Amniotic stem cell (primary cell): Measurements from ENCODE around the gene ALG1.

Experiments
- DNase-seq: peaks from one replicate; lab custom pipeline; 2025; lab: John Stamatoyannopoulos, UW

Gene ALG1

GRCh38 chr16:5045499-5046115, 26.0 kb upstream of the ALG1 start:
- no peak for DNase-seq

GRCh38 chr16:5046914-5047313, 24.7 kb upstream of the ALG1 start:
- DNase-seq = no peak

GRCh38 chr16:5054876-5055865, 16.5 kb upstream of the ALG1 start:
- no peak for DNase-seq

- DNase-seq = no peak
Measured at GRCh38 chr16:5056352-5056751, 15.3 kb upstream of the ALG1 start.

- DNase-seq = no peak
Measured at GRCh38 chr16:5058476-5058875, 13.2 kb upstream of the ALG1 start.

- DNase-seq = no peak
Measured at GRCh38 chr16:5059386-5060072, 12.1 kb upstream of the ALG1 start.

- DNase-seq = no peak
Measured at GRCh38 chr16:5060073-5060641, 11.5 kb upstream of the ALG1 start.

GRCh38 chr16:5062051-5062450, 9.6 kb upstream of the ALG1 start:
- no peak for DNase-seq

GRCh38 chr16:5062790-5063765, 8.6 kb upstream of the ALG1 start:
- no peak for DNase-seq

GRCh38 chr16:5064915-5065314, 6.7 kb upstream of the ALG1 start:
- DNase-seq = no peak

- DNase-seq = no peak
Measured at GRCh38 chr16:5065326-5065725, 6.3 kb upstream of the ALG1 start.

- no peak for DNase-seq
Measured at GRCh38 chr16:5065813-5066212, 5.8 kb upstream of the ALG1 start, which contains the start of gene C16orf89. Gene C16orf89 (minus strand): TSS chr16:5065956. CDS start chr16:5065908, 48 bp downstream.

GRCh38 chr16:5066511-5066910, 5.1 kb upstream of the ALG1 start:
- no peak for DNase-seq

GRCh38 chr16:5069048-5069447, 2.6 kb upstream of the ALG1 start:
- DNase-seq = no peak

GRCh38 chr16:5069854-5070253, 1.8 kb upstream of the ALG1 start:
- DNase-seq = no peak

GRCh38 chr16:5070431-5071186, 1.0 kb upstream of the ALG1 start:
- no peak for DNase-seq

GRCh38 chr16:5071341-5071680, 332 bp upstream of the ALG1 start:
- no peak for DNase-seq

GRCh38 chr16:5072334-5073278, 963 bp downstream of the ALG1 start:
- DNase-seq = no peak

- no peak for DNase-seq
Measured at GRCh38 chr16:5073279-5073629, 1.6 kb downstream of the ALG1 start.
